ENCODE measurements around the gene TJP3.
A peak's percentile ranks its signal among the peaks of the same experiment; 100 is the strongest.

Gene TJP3

GRCh38 chr19:3708207-3708931, at the start of gene TJP3:
TJP3 (plus strand) TSS chr19:3708384; CDS start chr19:3728433, 20,049 bp downstream.
- H3K4me1 ChIP-seq, result peaks cover 6 to 35% (median 10%) of the 10 kb centered on the region in 10 experiments; a peak in 19 of 20 replicates
- no peak within 1 kb of the TSS for H3K4me3 ChIP-seq
- H3K9me3 ChIP-seq (replicated peaks in 1 of 11), result no peaks in the 10 kb centered on the region
- H3K9ac ChIP-seq, result 0 out of 22 replicates have a peak within 1 kb of the TSS, but pooled peaks of 2 of the 11 experiments have one; percentile 12 to 17
- H3K27me3 ChIP-seq, result no peaks in the 10 kb centered on the region
- no peak within 1 kb of the TSS for H3K4me2 ChIP-seq
- no peak within 1 kb of the TSS for H3K27ac ChIP-seq
- TF ChIP-seq Cebpa-rat (IDR thresholded peaks at IDR 0.05), result no peak
- no peaks in the 10 kb centered on the region for H3K36me3 ChIP-seq
- no peaks in the 10 kb centered on the region for H4K20me1 ChIP-seq

- H3K4me1 ChIP-seq, result peaks cover 26 to 77% (median 55%) of the 10 kb centered on the region in 10 experiments
- peaks cover 8 to 63% (median 24%) of the 10 kb centered on the region in 11 experiments; a peak in 19 of 22 replicates for H4K20me1 ChIP-seq
- H3K36me3 ChIP-seq, result peaks cover 46 to 79% (median 71%) of the 10 kb centered on the region in 11 experiments
- peak overlapping the region in 4 of 11 experiments; percentile 23 to 93 (median 46); a peak in 7 of 22 replicates for H3K27ac ChIP-seq
- H3K27me3 ChIP-seq, result no peaks in the 10 kb centered on the region
- H3K4me2 ChIP-seq, result peak overlapping the region in 1 of 11 experiments; percentile 28; a peak in 2 of 22 replicates
- peak overlapping the region in 7 of 11 experiments; percentile 3 to 39 (median 12); a peak in 6 of 22 replicates for H3K9ac ChIP-seq
- H3K4me3 ChIP-seq, result no peak overlapping the region
- TF ChIP-seq Cebpa-rat (IDR thresholded peaks at IDR 0.05), result no peak
- peaks cover 0 to 8% (median 0%) of the 10 kb centered on the region in 11 experiments; a peak in 3 of 22 replicates for H3K9me3 ChIP-seq (replicated peaks in 1 of 11)
These were observed 49.1 kb upstream of the TJP3 start for GRCh38 chr19:3658870-3659745.

GRCh38 chr19:3659746-3660112, 48.5 kb upstream of the TJP3 start:
- Histone ChIP-seq H4K20me1 (peaks cover 8 to 70% (median 30%) of the 10 kb centered on the region in 11 experiments; a peak in 19 of 22 replicates), H3K9me3 (replicated peaks in 1 of 11) (peaks cover 0 to 8% (median 0%) of the 10 kb centered on the region in 11 experiments; a peak in 3 of 22 replicates), H3K36me3 (peaks cover 50 to 81% (median 76%) of the 10 kb centered on the region in 11 experiments), H3K27me3 (no peaks in the 10 kb centered on the region), H3K27ac (no peak overlapping the region), H3K9ac (no peak overlapping the region), H3K4me3 (no peak overlapping the region), H3K4me1 (peaks cover 26 to 74% (median 50%) of the 10 kb centered on the region in 10 experiments), H3K4me2 (no peak overlapping the region)
- TF ChIP-seq Cebpa-rat (IDR thresholded peaks at IDR 0.05), result no peak

GRCh38 chr19:3660493-3661219, 47.5 kb upstream of the TJP3 start:
- Histone ChIP-seq H3K36me3 (peaks cover 52 to 90% (median 84%) of the 10 kb centered on the region in 11 experiments), H4K20me1 (peaks cover 18 to 79% (median 40%) of the 10 kb centered on the region in 11 experiments; a peak in 20 of 22 replicates), H3K9ac (no peak overlapping the region; a peak in 1 of 22 replicates)

GRCh38 chr19:3661284-3662238, 46.6 kb upstream of the TJP3 start:
- peaks cover 16 to 72% (median 47%) of the 10 kb centered on the region in 10 experiments for H3K4me1 ChIP-seq
- no peak overlapping the region for H3K4me3 ChIP-seq
- no peaks in the 10 kb centered on the region for H3K27me3 ChIP-seq
- H3K27ac ChIP-seq, result no peak overlapping the region; a peak in 1 of 22 replicates
- peaks cover 0 to 8% (median 0%) of the 10 kb centered on the region in 11 experiments; a peak in 3 of 22 replicates for H3K9me3 ChIP-seq (replicated peaks in 1 of 11)
- peak overlapping the region in 1 of 11 experiments; percentile 12; a peak in 1 of 22 replicates for H3K4me2 ChIP-seq
- peaks cover 52 to 95% (median 85%) of the 10 kb centered on the region in 11 experiments for H3K36me3 ChIP-seq
- H4K20me1 ChIP-seq, result peaks cover 20 to 82% (median 43%) of the 10 kb centered on the region in 11 experiments
- TF ChIP-seq Cebpa-rat (IDR thresholded peaks at IDR 0.05), result no peak
- no peak overlapping the region for H3K9ac ChIP-seq

More at GRCh38 chr19:3660493-3661219, 47.5 kb upstream of the TJP3 start:
- no peak for TF ChIP-seq Cebpa-rat (IDR thresholded peaks at IDR 0.05)
- no peak overlapping the region; a peak in 1 of 22 replicates for H3K27ac ChIP-seq
- no peak overlapping the region for H3K4me3 ChIP-seq
- H3K9me3 ChIP-seq (replicated peaks in 1 of 11), result peaks cover 0 to 8% (median 0%) of the 10 kb centered on the region in 11 experiments; a peak in 3 of 22 replicates
- H3K4me2 ChIP-seq, result peak overlapping the region in 1 of 11 experiments; percentile 12; a peak in 1 of 22 replicates
- peaks cover 24 to 74% (median 50%) of the 10 kb centered on the region in 10 experiments for H3K4me1 ChIP-seq
- no peaks in the 10 kb centered on the region for H3K27me3 ChIP-seq

GRCh38 chr19:3663838-3664237, 44.3 kb upstream of the TJP3 start:
- Histone ChIP-seq H3K27me3 (no peaks in the 10 kb centered on the region), H3K27ac (no peak overlapping the region), H4K20me1 (peaks cover 37 to 85% (median 58%) of the 10 kb centered on the region in 11 experiments), H3K4me1 (peaks cover 7 to 57% (median 28%) of the 10 kb centered on the region in 10 experiments; a peak in 19 of 20 replicates), H3K9ac (no peak overlapping the region), H3K36me3 (peaks cover 43 to 95% (median 64%) of the 10 kb centered on the region in 11 experiments), H3K4me3 (no peak overlapping the region), H3K4me2 (no peak overlapping the region), H3K9me3 (replicated peaks in 1 of 11) (peaks cover 0 to 4% (median 0%) of the 10 kb centered on the region in 11 experiments; a peak in 1 of 22 replicates)
- no peak for TF ChIP-seq Cebpa-rat (IDR thresholded peaks at IDR 0.05)
